Measurements from ENCODE around the gene EHMT1.

DNA sequence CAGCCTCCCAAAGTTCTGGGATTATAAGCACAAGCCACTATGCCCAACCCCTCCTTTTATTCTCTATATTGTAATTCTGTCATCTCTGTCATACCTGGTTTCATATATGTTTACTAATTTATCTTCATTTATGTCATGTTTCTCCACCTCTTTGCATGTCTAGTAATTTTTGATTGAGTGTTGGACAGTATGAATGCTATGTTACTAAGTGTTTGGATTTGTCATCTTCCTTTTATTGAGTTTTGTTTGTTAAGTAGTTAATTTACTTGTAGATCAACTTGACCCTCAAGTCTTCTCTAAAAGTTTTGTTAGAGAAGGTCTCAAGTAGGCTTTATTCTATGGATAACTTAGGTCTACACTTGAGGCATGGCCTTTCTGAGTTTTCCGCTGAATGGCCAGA, 241.6 kb downstream of the EHMT1 start:
- TF ChIP-seq, protein P1, sequence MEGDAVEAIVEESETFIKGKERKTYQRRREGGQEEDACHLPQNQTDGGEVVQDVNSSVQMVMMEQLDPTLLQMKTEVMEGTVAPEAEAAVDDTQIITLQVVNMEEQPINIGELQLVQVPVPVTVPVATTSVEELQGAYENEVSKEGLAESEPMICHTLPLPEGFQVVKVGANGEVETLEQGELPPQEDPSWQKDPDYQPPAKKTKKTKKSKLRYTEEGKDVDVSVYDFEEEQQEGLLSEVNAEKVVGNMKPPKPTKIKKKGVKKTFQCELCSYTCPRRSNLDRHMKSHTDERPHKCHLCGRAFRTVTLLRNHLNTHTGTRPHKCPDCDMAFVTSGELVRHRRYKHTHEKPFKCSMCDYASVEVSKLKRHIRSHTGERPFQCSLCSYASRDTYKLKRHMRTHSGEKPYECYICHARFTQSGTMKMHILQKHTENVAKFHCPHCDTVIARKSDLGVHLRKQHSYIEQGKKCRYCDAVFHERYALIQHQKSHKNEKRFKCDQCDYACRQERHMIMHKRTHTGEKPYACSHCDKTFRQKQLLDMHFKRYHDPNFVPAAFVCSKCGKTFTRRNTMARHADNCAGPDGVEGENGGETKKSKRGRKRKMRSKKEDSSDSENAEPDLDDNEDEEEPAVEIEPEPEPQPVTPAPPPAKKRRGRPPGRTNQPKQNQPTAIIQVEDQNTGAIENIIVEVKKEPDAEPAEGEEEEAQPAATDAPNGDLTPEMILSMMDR (IDR thresholded peaks at IDR 0.05): no peak
- TF ChIP-seq POLR2A (IDR thresholded peaks at IDR 0.05): no peak
